GM06990 (cell line): ENCODE results near the gene OXNAD1.

Source experiments
- DNase-seq: peaks from one replicate; pipeline ENCODE4 v3.0.0-alpha.2; 2011; ENCODE audit not compliant: insufficient read length; ENCODE audit errors: extremely low read depth
- H3K27me3 ChIP-seq: replicated peaks from 2 replicates; pipeline ENCODE4 v1.6.0; 2011; ENCODE audit warnings: low read length; ENCODE audit not compliant: control insufficient read depth, insufficient read depth
- H3K36me3 ChIP-seq: 2 replicates; pipeline ENCODE4 v1.5.1; 2011; ENCODE audit warnings: low read length; ENCODE audit not compliant: control insufficient read depth, insufficient read depth
- H3K4me3 ChIP-seq: replicated peaks from 2 replicates; pipeline ENCODE4 v1.5.1; 2011; ENCODE audit warnings: low read depth, mild to moderate bottlenecking, control low read depth, low read length
- TF ChIP-seq, protein P1 (sequence below): IDR thresholded peaks from 2 replicates; pipeline ENCODE4 v1.5.1; 2011; ENCODE audit warnings: low read length, control low read depth, mild to moderate bottlenecking, inconsistent platforms; ENCODE audit not compliant: insufficient read depth, poor library complexity, severe bottlenecking

Gene OXNAD1

DNA sequence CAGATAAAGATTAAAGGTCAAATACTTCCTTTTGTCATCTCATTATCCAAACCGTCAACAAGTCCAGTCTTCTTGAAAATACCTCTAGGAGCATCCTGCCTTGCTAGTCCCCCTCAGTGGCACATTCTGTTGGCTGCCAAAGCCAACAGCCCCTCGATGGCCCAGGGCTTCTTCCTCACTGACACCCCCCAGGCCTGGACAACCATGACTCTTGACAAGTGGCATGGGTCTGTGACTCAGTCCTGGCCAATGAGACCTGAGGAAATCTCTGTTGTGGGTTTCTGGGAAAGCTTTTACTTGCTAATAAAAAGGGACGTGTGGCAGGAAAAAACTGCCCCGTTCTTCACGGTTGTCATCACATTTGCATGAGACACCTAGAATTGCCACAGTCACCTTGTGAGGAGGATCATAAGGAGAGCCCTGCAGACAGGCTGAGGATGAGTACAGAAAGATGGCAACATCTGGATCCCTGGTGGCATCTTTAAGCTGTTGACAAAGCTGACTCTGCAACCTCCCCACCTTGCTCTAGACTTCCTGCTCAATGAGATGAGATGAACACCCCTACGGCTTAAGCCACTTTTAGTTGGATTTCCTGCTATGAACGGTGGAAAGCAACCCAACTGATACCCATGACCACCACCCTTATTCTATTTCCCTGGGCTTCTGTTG, 81.5 kb downstream of the OXNAD1 start:
- H3K4me3 ChIP-seq: no peak overlapping the region
- H3K36me3 ChIP-seq: peaks cover 29% of the 10 kb centered on the region
- TF ChIP-seq, protein P1, sequence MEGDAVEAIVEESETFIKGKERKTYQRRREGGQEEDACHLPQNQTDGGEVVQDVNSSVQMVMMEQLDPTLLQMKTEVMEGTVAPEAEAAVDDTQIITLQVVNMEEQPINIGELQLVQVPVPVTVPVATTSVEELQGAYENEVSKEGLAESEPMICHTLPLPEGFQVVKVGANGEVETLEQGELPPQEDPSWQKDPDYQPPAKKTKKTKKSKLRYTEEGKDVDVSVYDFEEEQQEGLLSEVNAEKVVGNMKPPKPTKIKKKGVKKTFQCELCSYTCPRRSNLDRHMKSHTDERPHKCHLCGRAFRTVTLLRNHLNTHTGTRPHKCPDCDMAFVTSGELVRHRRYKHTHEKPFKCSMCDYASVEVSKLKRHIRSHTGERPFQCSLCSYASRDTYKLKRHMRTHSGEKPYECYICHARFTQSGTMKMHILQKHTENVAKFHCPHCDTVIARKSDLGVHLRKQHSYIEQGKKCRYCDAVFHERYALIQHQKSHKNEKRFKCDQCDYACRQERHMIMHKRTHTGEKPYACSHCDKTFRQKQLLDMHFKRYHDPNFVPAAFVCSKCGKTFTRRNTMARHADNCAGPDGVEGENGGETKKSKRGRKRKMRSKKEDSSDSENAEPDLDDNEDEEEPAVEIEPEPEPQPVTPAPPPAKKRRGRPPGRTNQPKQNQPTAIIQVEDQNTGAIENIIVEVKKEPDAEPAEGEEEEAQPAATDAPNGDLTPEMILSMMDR: no peak
- no peaks in the 10 kb centered on the region for H3K27me3 ChIP-seq
- no peak for DNase-seq

DNA sequence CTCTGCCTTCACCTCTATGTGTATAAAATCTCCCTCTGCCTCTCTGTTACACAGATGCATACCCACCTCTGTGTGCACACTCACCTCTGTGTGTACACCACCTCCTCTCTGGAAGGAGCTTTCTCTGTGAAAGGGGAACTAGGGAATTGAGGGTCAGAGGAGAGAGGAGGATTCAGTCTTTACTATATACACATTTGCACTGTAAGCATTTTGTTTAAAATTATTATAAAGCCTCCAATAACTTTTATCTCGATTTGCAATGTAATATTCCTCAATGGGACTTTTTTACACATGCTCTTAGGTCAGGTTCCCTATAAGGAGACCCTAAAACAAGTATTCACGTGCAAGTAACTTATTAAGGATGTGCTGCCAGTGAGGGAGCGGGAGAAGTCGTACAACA, 82.5 kb downstream of the OXNAD1 start:
- Histone ChIP-seq H3K4me3 (no peak overlapping the region), H3K27me3 (no peaks in the 10 kb centered on the region), H3K36me3 (peaks cover 29% of the 10 kb centered on the region)
- TF ChIP-seq, protein P1: no peak
- no peak for DNase-seq

DNA sequence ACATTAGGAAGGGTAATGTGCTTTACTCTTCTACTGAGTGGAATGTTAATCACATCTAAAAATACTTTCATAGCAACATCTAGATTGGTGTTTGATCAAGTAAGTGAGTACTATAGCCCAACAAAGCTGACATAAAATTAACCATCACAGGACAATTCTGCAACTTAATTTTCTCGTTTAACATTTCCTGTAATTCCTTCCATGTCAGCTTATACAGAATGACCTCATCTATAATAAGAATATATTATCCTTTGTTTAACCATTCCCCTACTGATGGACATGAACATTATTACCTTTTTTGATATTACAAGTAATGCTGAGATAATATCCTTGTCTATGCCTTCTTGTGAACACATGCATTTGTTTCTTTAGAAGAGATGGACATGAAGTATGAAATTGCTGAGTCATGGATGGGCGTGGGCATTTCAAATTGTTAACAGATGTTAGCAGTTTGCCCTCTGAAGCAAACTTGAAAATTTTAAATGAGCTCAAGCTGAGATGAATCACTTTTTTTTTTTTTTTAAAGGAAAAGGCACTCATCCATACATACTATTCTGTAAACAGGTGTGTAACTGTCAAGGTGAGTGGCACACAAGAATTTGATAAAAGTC, 85.1 kb downstream of the OXNAD1 start:
- TF ChIP-seq, protein P1: no peak
- H3K36me3 ChIP-seq: peaks cover 34% of the 10 kb centered on the region
- H3K4me3 ChIP-seq: no peak overlapping the region
- no peaks in the 10 kb centered on the region for H3K27me3 ChIP-seq
- DNase-seq: no peak

DNA sequence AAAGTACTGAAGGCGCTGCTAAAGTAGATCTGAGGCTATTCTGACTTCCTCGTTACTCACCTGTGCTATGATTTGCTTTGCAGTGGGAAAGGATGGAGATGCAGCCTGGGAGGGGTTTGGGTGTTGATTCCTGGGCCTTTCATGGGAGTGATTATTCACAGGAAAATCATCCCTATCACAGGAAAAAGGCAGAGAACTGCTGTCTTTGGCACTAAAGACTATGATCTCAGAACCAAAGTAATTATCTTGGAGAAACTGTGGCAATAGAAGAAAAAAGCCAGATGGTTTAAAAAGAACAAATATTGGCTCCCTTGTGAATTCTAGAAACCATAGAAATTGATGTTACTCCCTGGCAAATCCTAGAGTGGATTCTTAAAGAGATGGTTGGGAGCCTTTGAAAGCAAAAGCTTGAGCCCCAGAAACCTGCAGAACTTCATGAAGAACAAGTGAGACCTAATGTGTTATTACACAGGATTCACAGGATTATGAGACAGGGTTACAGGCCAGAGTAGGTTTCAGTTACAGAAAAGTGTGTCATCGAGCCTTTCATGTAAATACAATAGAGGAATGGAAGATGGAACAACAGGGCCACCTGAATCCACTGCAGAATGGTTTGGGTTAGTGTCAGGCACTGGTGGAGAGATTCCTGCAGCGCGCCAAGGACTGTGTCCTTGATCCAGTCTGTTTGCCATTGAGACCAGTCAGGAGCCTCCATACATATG, 85.7 kb downstream of the OXNAD1 start:
- no peaks in the 10 kb centered on the region for H3K27me3 ChIP-seq
- H3K36me3 ChIP-seq: peaks cover 34% of the 10 kb centered on the region
- TF ChIP-seq, protein P1: no peak
- no peak overlapping the region for H3K4me3 ChIP-seq
- DNase-seq: no peak

DNA sequence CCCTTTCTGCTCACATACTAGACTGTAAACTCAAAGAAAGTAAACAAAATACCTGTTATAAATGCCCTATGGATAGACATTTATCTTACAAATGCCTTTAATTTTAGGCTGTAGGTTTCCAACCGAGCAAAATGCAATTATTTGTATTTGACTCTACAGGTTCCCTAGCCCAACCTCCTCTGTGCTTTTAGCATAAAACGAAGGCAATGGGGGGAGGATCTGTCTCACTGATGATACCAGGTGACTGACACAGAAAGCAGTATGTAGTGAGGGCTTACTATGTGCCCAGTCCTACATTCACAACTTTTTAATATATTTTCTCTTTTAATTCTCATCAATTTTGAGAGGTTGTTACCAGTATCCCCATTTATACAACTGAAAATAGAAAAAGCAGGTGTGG, 87.4 kb downstream of the OXNAD1 start:
- no peak for DNase-seq
- peaks cover 39% of the 10 kb centered on the region for H3K36me3 ChIP-seq
- H3K27me3 ChIP-seq: no peaks in the 10 kb centered on the region
- H3K4me3 ChIP-seq: no peak overlapping the region
- TF ChIP-seq, protein P1: no peak
